HepG2 (cell line): ENCODE results near the gene MVK. TPM values are rescaled to one million over a fixed set of nuclear protein-coding genes. Genes with fewer than 3 reads are reported as not detected.

Experiments used
- ATAC-seq: fragments of 200-7000 bp; cut with Tn5 transposase; 3 replicates; pipeline ENCODE4 v1.9.1; 2020; ENCODE audit warnings: mild to moderate bottlenecking, moderate library complexity
- BruUV-seq: library from RNA; stranded (reverse); fragments of 400-500 nt; replicated peaks from 2 replicates; lab custom pipeline; 2021; lab: Mats Ljungman, UMichigan
- CTCF ChIA-PET: fragments of 300-600 bp; formaldehyde crosslinking; extraction: SDS; loops from one replicate; lab custom pipeline; 2021; ENCODE audit warnings: low total read pairs, inconsistent platforms, low intra/inter-chr PET ratio; lab: Yijun Ruan, JAX
- POLR2A ChIA-PET: fragments of 350-600 bp; sonication (Branson Sonifier 250); formaldehyde crosslinking; loops from one replicate; lab custom pipeline; 2020; ENCODE audit warnings: antibody characterized with exemption, inconsistent platforms; lab: Yijun Ruan, JAX
- DNase-seq: peaks from one replicate; pipeline ENCODE4 v3.0.0-alpha.2; 2015; ENCODE audit warnings: low spot score
- FAIRE-seq: peaks from 3 replicates; lab custom pipeline; 2011; peaks lifted over from hg19 to GRCh38; lab: Jason Lieb, UNC
- H2AFZ ChIP-seq: one replicate; pipeline ENCODE4 v1.6.1; 2011; ENCODE audit warnings: low read length, inconsistent platforms
- H3K27ac ChIP-seq: fragments of 300-600 bp; 3 replicates; pipeline ENCODE4 v1.8.0; 2011; ENCODE audit warnings: mixed run types, mild to moderate bottlenecking, mixed read lengths, low read length, inconsistent platforms; ENCODE audit not compliant: insufficient read depth; ENCODE audit errors: extremely low read length
- H3K27me3 ChIP-seq, 2 experiments: fragments of 200-600 bp in 1 of 2; 2 replicates in 1 of 2; 3 replicates in 1 of 2; pipeline versions ENCODE4 v1.6.0 to v1.8.0; 2011; ENCODE audit warnings: low read length in 2 of 2, mild to moderate bottlenecking in 2 of 2, moderate library complexity in 2 of 2, inconsistent platforms in 1 of 2; ENCODE audit not compliant: insufficient read depth in 2 of 2, control insufficient read depth in 1 of 2
- H3K36me3 ChIP-seq, 2 experiments: fragments of 200-600 bp in 1 of 2; replicated peaks in 1 of 2; 2 replicates in 1 of 2; 3 replicates in 1 of 2; pipeline versions ENCODE4 v1.5.1 to v1.8.0; 2011; ENCODE audit warnings: low read length in 2 of 2, inconsistent platforms in 1 of 2; ENCODE audit not compliant: insufficient read depth in 2 of 2, control insufficient read depth in 1 of 2
- H3K4me1 ChIP-seq: 2 replicates; pipeline ENCODE4 v1.5.1; 2012; ENCODE audit warnings: low read length, inconsistent platforms; ENCODE audit not compliant: insufficient read depth
- H3K4me2 ChIP-seq: 2 replicates; pipeline ENCODE4 v1.6.0; 2011; ENCODE audit warnings: low read depth, low read length, inconsistent platforms
- H3K4me3 ChIP-seq, 3 experiments: fragments of 200-600 bp in 1 of 3; sonication (generic), shearing (Covaris generic) in 1 of 3; replicated peaks in 1 of 3; 2 replicates each; pipeline ENCODE4 v1.5.1; 2011 to 2016; ENCODE audit warnings: low read length in 3 of 3, inconsistent platforms in 2 of 3, low read depth in 2 of 3, mild to moderate bottlenecking in 2 of 3, control low read depth in 1 of 3, mixed read lengths in 1 of 3; ENCODE audit not compliant: insufficient read depth in 1 of 3
- H3K79me2 ChIP-seq: one replicate; pipeline ENCODE4 v1.6.1; 2011; ENCODE audit warnings: low read length, inconsistent platforms; ENCODE audit not compliant: insufficient read depth
- H3K9ac ChIP-seq: 2 replicates; pipeline ENCODE4 v1.6.0; 2011; ENCODE audit warnings: mild to moderate bottlenecking, low read depth, low read length, inconsistent platforms; ENCODE audit not compliant: insufficient read depth
- H3K9me3 ChIP-seq: 2 replicates; pipeline ENCODE4 v1.5.1; 2012; ENCODE audit warnings: mild to moderate bottlenecking, low read length
- H4K20me1 ChIP-seq: 2 replicates; pipeline ENCODE4 v1.6.0; 2011; ENCODE audit warnings: inconsistent platforms, mild to moderate bottlenecking, low read length, moderate library complexity; ENCODE audit not compliant: insufficient read depth
- BHLHE40 ChIP-seq: IDR thresholded peaks from 2 replicates; pipeline ENCODE4 v1.6.1; 2011; ENCODE audit warnings: low read length, improper control_type of control experiment
- DNMT1 ChIP-seq: sonication (generic); formaldehyde crosslinking; IDR thresholded peaks from 2 replicates; pipeline ENCODE4 v1.5.1; 2020; ENCODE audit warnings: mild to moderate bottlenecking, missing genetic modification reagents
- ELF1 ChIP-seq: sonication (generic); formaldehyde crosslinking; IDR thresholded peaks from 2 replicates; pipeline ENCODE4 v1.4.0; 2020; ENCODE audit warnings: missing genetic modification reagents
- GPN1 ChIP-seq: sonication (generic); formaldehyde crosslinking; IDR thresholded peaks from 2 replicates; pipeline ENCODE4 v1.5.1; 2020; ENCODE audit warnings: missing genetic modification reagents, borderline replicate concordance
- ZFP41 ChIP-seq: sonication (generic); formaldehyde crosslinking; IDR thresholded peaks from 2 replicates; pipeline ENCODE4 v1.4.0; 2020; ENCODE audit warnings: mild to moderate bottlenecking, missing genetic modification reagents, borderline replicate concordance
- WGBS: methylation state at CpG from one replicate; pipeline ENCODE4 v1.1.6; 2017; ENCODE audit warnings: low lambda C conversion rate; 5-methylcytosine and 5-hydroxymethylcytosine counted together
- in situ Hi-C: cut with HindIII; loops from 2 replicates; pipeline ENCODE4 v1.10.0; 2017; ENCODE audit warnings: low pct_unique_long_range_greater_than_20kb; ENCODE audit not compliant: extremely low pct_ligation_motif_present
- intact Hi-C: fragments of 100-400 bp; cut with micrococcal nuclease; formaldehyde crosslinking; loops from one replicate; pipeline ENCODE4 v1.10.0; 2022; ENCODE audit not compliant: unreplicated experiment
- polyA plus RNA-seq, 8 experiments: library from polyadenylated mRNA; depleted of rRNA in 3 of 8; stranded (reverse) in 7 of 8; unstranded in 1 of 8; fragments of >200 nt; fragmentation: Illumina TruSeq in 4 of 8; extraction: Trizol in 4 of 8; gene quantifications; 2 replicates each; pipeline versions ENCODE4 v1.2.1 to v1.2.3, GENCODE V29; 2011 to 2016; ENCODE audit warnings: low read depth in 4 of 8, missing spikeins in 1 of 8, mixed read lengths in 1 of 8; ENCODE audit not compliant: insufficient read depth in 1 of 8
- total RNA-seq, 5 experiments: library from RNA; depleted of rRNA; stranded (reverse); fragments of >200 nt; fragmentation: Illumina TruSeq; extraction: Trizol; gene quantifications; 2 replicates each; pipeline ENCODE4 v1.2.3, GENCODE V29; 2016; ENCODE audit warnings: low read depth in 1 of 5
- TF ChIP-seq, protein P1 (sequence below): sonication (generic); formaldehyde crosslinking; IDR thresholded peaks from 2 replicates; pipeline ENCODE4 v1.5.1; 2020; ENCODE audit warnings: mild to moderate bottlenecking, missing genetic modification reagents
- TF ChIP-seq, protein P2 (sequence below): sonication (generic); formaldehyde crosslinking; IDR thresholded peaks from 2 replicates; pipeline ENCODE4 v1.4.0; 2020; ENCODE audit warnings: mild to moderate bottlenecking, missing genetic modification reagents
- TF ChIP-seq, protein P3 (sequence below): sonication (generic); formaldehyde crosslinking; IDR thresholded peaks from 2 replicates; pipeline ENCODE4 v1.8.1; 2023; ENCODE audit warnings: mild to moderate bottlenecking, missing genetic modification reagents

Gene MVK
- total and polyA plus RNA-seq, 2 of the 13 experiments (the other 11 are each of a cell fraction or from before 2014, with no cell fraction given), result 11.6 to 66.9 TPM

DNA sequence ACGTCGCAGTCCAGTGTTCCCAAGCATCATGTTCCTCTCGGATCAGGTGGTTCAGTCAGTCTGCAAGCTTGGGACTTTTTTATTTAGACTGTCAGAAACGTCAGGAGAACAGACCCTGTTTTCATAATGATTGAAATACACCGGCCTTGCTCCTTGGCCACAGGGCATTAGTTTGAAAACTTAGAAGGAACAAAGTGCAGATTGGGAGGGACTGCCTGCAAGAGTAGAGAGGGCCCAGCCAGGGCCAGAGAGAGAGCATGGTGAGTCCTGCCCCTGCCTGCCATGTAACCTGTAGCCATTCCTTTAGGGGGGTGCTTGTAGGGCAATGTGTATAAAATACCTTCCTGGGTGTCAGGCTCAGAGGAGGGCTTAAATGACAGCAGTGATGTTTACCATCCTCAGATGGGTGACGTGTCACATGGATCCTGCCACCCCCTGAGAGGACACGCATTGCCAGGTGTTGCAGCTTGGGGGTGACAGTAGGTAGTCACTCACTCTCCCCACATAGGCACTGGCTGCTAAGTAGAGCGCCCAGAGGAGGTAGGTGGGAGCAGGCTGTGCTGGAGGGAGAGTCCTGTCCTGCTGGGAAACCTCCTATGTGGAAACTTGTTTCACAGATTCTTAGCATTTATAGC lies 46.0 kb upstream of the MVK start (continued):
- TF ChIP-seq, protein P1, sequence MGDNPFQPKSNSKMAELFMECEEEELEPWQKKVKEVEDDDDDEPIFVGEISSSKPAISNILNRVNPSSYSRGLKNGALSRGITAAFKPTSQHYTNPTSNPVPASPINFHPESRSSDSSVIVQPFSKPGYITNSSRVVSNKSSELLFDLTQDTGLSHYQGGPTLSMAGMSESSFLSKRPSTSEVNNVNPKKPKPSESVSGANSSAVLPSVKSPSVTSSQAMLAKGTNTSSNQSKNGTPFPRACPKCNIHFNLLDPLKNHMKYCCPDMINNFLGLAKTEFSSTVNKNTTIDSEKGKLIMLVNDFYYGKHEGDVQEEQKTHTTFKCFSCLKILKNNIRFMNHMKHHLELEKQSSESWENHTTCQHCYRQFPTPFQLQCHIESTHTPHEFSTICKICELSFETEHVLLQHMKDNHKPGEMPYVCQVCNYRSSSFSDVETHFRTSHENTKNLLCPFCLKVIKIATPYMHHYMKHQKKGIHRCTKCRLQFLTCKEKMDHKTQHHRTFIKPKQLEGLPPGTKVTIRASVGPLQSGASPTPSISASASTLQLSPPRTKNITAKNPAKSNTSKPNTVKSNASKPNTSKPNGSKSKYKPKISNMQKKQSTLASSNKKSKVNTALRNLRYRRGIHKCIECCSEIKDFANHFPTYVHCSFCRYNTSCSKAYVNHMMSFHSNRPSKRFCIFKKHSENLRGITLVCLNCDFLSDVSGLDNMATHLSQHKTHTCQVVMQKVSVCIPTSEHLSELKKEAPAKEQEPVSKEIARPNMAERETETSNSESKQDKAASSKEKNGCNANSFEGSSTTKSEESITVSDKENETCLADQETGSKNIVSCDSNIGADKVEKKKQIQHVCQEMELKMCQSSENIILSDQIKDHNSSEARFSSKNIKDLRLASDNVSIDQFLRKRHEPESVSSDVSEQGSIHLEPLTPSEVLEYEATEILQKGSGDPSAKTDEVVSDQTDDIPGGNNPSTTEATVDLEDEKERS (CRISPR knock-in tag), result no peak
- no peak for TF ChIP-seq DNMT1 (CRISPR knock-in tag)

DNA sequence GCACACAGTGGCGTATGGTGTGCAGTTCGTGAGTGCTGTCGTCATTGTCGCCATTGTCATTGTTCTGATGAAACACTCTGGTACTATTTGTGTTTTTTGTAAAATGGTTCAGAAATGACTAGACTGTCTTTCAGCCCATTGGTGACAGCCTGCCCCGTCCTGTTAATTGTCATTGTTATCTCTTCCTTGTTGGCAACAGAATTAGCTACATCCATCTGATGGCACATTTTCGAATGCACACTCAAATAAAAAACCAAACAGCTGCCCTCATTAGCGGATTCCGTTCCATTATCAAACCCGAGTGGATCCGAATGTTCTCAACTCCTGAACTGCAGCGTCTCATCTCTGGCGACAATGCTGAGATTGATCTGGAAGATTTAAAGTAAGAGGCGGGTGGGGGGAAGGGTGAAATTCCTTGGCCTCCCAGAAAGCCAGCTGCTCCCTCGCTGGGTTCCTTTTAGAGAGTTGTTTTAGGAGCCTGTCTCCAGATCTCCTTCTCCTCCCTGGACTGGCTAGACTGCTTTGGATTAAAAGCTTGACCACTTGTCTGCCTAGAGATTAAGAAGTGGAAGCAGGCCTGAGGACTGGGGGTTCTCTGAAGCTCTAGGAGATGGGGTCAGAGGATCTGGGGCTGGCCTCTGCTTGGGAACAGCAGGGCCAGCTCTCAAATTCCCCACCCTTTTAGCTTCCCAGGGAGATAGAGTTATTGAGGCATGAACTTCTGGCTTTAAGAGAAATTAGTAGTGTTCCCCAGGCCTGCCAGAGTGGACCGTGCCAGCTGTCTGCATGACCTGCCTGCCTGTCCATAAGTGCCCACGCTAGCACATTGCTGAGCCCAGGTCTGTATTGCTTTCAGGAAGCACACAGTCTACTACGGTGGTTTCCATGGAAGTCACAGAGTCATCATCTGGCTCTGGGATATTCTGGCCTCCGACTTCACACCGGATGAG lies 43.6 kb upstream of the MVK start:
- no peaks in the 10 kb centered on the region for H3K27me3 ChIP-seq
- no peak overlapping the region for H3K9ac ChIP-seq
- ATAC-seq (no peak), DNase-seq (no peak), FAIRE-seq (no peak)
- no peak overlapping the region for H3K27ac ChIP-seq
- CTCF ChIA-PET, result no interaction called here
- 91% methylated on average over 19 of the region's 19 CpGs for WGBS
- H2AFZ ChIP-seq, result no peak overlapping the region
- intact Hi-C loops, result no loop called here
- no peaks in the 10 kb centered on the region for H4K20me1 ChIP-seq
- BruUV-seq, result no TSS peak
- H3K9me3 ChIP-seq, result no peaks in the 10 kb centered on the region
- no peaks in the 10 kb centered on the region for H3K79me2 ChIP-seq
- in situ Hi-C loops, result no loop called here
- POLR2A ChIA-PET, result no interaction called here
- peaks cover 16% of the 10 kb centered on the region for H3K4me1 ChIP-seq
- peaks cover 8 to 16% of the 10 kb centered on the region in 2 experiments; a peak in 4 of 5 replicates for H3K36me3 ChIP-seq
- H3K4me2 ChIP-seq, result no peak overlapping the region
- no peak overlapping the region for H3K4me3 ChIP-seq
- TF ChIP-seq ELF1 (CRISPR knock-in tag) (no peak), BHLHE40 (no peak), ZFP41 (CRISPR knock-in tag) (no peak), GPN1 (CRISPR knock-in tag) (no peak)
- TF ChIP-seq, protein P2, sequence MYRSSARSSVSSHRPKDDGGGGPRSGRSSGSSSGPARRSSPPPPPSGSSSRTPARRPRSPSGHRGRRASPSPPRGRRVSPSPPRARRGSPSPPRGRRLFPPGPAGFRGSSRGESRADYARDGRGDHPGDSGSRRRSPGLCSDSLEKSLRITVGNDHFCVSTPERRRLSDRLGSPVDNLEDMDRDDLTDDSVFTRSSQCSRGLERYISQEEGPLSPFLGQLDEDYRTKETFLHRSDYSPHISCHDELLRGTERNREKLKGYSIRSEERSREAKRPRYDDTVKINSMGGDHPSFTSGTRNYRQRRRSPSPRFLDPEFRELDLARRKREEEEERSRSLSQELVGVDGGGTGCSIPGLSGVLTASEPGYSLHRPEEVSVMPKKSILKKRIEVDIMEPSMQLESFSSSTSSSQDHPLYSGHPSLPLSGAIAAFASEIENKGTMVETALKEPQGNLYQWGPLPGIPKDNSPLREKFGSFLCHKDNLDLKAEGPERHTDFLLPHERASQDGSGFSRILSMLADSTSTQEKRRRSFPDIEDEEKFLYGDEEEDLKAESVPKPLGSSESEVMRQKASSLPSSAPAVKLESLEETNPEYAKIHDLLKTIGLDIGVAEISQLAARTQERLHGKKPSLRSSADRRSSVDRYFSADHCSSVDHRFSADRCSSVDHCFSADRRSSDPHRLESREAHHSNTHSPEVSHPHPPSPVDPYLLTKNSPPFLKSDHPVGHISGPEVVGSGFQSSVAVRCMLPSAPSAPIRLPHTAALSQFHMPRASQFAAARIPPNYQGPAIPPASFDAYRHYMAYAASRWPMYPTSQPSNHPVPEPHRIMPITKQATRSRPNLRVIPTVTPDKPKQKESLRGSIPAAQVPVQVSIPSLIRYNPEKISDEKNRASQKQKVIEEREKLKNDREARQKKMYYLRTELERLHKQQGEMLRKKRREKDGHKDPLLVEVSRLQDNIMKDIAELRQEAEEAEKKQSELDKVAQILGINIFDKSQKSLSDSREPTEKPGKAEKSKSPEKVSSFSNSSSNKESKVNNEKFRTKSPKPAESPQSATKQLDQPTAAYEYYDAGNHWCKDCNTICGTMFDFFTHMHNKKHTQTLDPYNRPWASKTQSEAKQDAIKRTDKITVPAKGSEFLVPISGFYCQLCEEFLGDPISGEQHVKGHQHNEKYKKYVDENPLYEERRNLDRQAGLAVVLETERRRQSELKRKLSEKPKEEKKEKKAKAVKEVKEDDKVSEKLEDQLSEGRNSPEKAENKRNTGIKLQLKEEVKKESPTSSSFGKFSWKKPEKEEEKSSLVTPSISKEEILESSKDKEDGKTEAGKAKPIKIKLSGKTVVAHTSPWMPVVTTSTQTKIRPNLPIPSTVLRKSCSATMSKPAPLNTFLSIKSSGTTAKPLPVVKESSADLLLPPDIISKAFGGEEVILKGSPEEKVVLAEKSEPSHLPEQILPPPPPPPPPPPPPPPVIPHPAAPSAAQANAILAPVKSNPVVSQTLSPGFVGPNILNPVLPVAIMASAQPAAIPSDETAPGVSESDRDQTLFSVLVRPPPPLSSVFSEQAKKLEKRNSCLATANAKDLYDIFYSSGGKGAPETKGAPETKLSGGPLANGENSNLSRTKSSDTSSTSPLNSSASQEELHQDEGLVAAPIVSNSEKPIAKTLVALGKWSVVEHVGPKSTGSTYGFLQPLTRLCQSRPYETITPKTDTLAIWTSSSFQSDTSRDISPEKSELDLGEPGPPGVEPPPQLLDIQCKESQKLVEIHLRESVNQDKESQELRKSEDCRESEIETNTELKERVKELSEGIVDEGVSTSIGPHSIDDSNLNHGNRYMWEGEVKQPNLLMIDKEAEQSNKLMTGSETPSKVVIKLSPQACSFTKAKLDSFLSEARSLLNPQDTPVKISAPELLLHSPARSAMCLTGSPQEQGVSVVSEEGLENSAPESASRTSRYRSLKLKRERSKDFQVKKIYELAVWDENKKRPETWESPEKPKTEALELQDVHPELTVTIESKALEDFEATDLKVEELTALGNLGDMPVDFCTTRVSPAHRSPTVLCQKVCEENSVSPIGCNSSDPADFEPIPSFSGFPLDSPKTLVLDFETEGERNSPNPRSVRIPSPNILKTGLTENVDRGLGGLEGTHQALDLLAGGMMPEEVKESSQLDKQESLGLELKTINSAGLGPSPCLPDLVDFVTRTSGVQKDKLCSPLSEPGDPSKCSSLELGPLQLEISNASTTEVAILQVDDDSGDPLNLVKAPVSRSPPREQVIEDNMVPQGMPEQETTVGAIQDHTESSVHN, result no peak
- TF ChIP-seq, protein P3, sequence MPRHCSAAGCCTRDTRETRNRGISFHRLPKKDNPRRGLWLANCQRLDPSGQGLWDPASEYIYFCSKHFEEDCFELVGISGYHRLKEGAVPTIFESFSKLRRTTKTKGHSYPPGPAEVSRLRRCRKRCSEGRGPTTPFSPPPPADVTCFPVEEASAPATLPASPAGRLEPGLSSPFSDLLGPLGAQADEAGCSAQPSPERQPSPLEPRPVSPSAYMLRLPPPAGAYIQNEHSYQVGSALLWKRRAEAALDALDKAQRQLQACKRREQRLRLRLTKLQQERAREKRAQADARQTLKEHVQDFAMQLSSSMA (CRISPR knock-in tag), result no peak
